ENCODE results near the gene ERVH48-1. TPM values are rescaled to one million over a fixed set of nuclear protein-coding genes. Genes with fewer than 3 reads are reported as not detected.
"Not testable (repeated sequence)": the region's sequence is repeated elsewhere in the genome, so short reads cannot be mapped to it uniquely, and the experiment has no call there.

Gene ERVH48-1
- total RNA-seq, 2 experiments from 2014 or later = 0.18 to 0.29 TPM

- H3K4me1 Mint-ChIP-seq (ENCODE audit: low read depth); DNase-seq; ATAC-seq; H3K36me3 Mint-ChIP-seq (ENCODE audit: low read depth); intact Hi-C loops (cut with micrococcal nuclease); H3K27me3 Mint-ChIP-seq; H3K9me3 Mint-ChIP-seq; H3K27ac Mint-ChIP-seq; CTCF ChIA-PET; POLR2A ChIA-PET; H3K4me3 Mint-ChIP-seq: not testable (repeated sequence)
These were observed 8.5 kb upstream of the ERVH48-1 start for GRCh38 chr21:42933973-42934372.

GRCh38 chr21:42933137-42933970 lies 7.9 kb upstream of the ERVH48-1 start:
- POLR2A ChIA-PET; H3K9me3 Mint-ChIP-seq; H3K27ac Mint-ChIP-seq; H3K27me3 Mint-ChIP-seq; intact Hi-C loops (cut with micrococcal nuclease); H3K4me3 Mint-ChIP-seq; H3K36me3 Mint-ChIP-seq (ENCODE audit: low read depth); CTCF ChIA-PET; H3K4me1 Mint-ChIP-seq (ENCODE audit: low read depth); DNase-seq; ATAC-seq: not testable (repeated sequence)

GRCh38 chr21:42932378-42933136 lies 7.1 kb upstream of the ERVH48-1 start:
- POLR2A ChIA-PET; CTCF ChIA-PET; intact Hi-C loops (cut with micrococcal nuclease); H3K9me3 Mint-ChIP-seq; DNase-seq; H3K4me3 Mint-ChIP-seq; H3K27me3 Mint-ChIP-seq; ATAC-seq; H3K27ac Mint-ChIP-seq; H3K4me1 Mint-ChIP-seq (ENCODE audit: low read depth); H3K36me3 Mint-ChIP-seq (ENCODE audit: low read depth): not testable (repeated sequence)

- Mint-ChIP-seq H3K4me3 (no peak overlapping the region), H3K4me1 (ENCODE audit: low read depth) (no peaks in the 10 kb centered on the region), H3K27me3 (no peaks in the 10 kb centered on the region), H3K9me3 (no peaks in the 10 kb centered on the region), H3K36me3 (ENCODE audit: low read depth) (no peaks in the 10 kb centered on the region), H3K27ac (no peak overlapping the region)
- TF ChIP-seq CTCF (IDR thresholded peaks at IDR 0.05) = no peak
- intact Hi-C loops (cut with micrococcal nuclease) = no loop called here
- POLR2A ChIA-PET = no interaction called here
- CTCF ChIA-PET = no interaction called here
- no peak for ATAC-seq
- no peak for DNase-seq
These were observed 6.3 kb upstream of the ERVH48-1 start for GRCh38 chr21:42931560-42932235.

GRCh38 chr21:42929969-42930368 lies 4.5 kb upstream of the ERVH48-1 start:
- no peak overlapping the region for H3K27ac Mint-ChIP-seq
- intact Hi-C loops (cut with micrococcal nuclease) = no loop called here
- no peaks in the 10 kb centered on the region for H3K9me3 Mint-ChIP-seq
- no peak for DNase-seq
- POLR2A ChIA-PET = no interaction called here
- no peak overlapping the region for H3K4me3 Mint-ChIP-seq
- CTCF ChIA-PET = no interaction called here
- no peaks in the 10 kb centered on the region for H3K27me3 Mint-ChIP-seq
- no peak for TF ChIP-seq CTCF (IDR thresholded peaks at IDR 0.05)
- H3K4me1 Mint-ChIP-seq (ENCODE audit: low read depth) = no peaks in the 10 kb centered on the region
- no peaks in the 10 kb centered on the region for H3K36me3 Mint-ChIP-seq (ENCODE audit: low read depth)
- ATAC-seq = no peak

- H3K36me3 Mint-ChIP-seq (ENCODE audit: low read depth); CTCF ChIA-PET: not testable (repeated sequence)
These were observed 2.2 kb upstream of the ERVH48-1 start for GRCh38 chr21:42927474-42928200.

More at GRCh38 chr21:42927474-42928200, 2.2 kb upstream of the ERVH48-1 start:
- H3K4me3 Mint-ChIP-seq; DNase-seq; H3K27me3 Mint-ChIP-seq; H3K27ac Mint-ChIP-seq; POLR2A ChIA-PET; intact Hi-C loops (cut with micrococcal nuclease); ATAC-seq; H3K9me3 Mint-ChIP-seq: not testable (repeated sequence)
- H3K4me1 Mint-ChIP-seq (ENCODE audit: low read depth) = peaks cover 12% of the 10 kb centered on the region
